GM19395 (cell line): ENCODE measurements around the gene LCN2.

Experiments
- ATAC-seq: cut with Tn5 transposase; IDR thresholded peaks from one replicate; pipeline ENCODE4 v1.9.1; 2021; ENCODE audit warnings: mild to moderate bottlenecking, moderate library complexity; ENCODE audit not compliant: unreplicated experiment

LCN2 gene

DNA sequence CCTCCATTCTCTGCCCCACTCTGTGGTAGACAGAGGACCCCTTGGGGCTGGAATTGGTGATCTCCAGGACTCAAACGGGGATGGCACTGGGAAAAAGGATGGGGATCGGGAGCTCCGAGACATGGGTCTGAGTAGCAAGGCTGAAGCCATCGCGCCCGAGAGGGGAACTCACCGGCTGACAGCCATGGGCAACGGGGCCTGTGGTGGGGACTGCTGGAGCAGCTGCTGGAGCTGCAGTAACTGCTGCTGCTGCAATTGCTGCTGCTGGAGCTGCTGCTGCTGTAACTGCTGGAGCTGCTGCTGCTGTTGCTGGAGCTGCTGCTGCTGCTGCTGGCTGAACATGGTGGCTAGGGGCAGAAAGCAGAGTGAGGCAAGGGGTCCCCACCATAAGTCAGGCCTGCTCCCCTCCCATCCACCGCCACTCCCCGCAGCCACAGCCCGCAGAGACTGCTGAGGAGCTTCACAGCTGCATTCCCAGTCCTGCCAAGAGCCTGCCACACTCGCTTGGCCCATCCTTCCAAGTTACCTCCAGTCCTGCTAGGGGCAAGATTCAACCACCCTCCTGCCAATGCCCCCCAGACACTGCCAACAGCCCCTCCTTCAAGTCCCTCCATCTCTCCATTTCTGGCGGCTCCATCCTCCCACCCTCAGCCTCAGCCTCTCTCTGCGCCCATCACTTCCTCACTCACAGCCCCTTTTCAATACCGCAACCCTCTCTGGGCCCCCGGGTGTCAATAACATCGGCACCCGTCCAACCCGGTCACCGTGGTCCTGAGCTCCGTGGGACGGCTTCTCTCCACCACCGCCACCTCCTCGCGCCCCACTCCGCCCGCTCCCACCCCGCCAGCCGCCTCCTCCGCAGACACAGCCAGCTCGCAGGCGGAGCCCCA lies 41.5 kb downstream of the LCN2 start:
- peak; percentile 42 for ATAC-seq

DNA sequence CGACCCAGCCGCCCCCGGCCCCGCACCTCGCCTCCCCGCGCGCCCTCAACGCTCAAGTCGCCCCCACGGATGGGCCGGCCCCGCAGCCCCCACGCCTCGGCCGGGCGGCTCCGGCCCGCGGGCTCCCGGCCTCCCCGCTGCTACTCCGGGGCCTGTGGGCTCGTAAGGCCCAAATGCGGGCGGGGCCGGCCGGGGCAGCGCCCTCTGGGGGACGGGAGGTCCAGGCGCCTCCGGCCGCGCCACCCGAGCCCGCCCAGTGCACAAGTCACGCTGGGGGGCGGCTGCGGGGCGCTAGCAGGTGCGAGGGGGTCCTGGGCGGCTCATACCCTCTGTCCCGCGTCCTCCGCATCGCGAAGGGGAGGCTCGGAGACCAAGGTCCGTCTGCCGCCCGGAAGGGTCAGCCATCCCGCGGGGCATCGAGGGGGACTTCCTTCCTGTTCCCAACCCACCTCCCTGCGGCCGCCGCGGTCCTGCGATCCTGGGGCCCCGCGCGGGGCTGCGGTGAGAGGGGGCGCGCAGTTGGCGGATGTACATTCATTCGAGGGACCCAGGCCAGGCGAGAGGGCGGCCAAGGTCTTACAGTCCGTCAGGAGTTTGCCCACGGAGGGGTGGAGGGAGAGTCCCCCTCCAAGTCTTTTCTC lies 42.3 kb downstream of the LCN2 start, which contains the start of gene CIZ1:
Gene CIZ1, minus strand, starts transcription at position 167 of the 641 bp plus-strand sequence. CDS start 715 bp downstream, outside the sequence.
- ATAC-seq = peak; percentile 78

DNA sequence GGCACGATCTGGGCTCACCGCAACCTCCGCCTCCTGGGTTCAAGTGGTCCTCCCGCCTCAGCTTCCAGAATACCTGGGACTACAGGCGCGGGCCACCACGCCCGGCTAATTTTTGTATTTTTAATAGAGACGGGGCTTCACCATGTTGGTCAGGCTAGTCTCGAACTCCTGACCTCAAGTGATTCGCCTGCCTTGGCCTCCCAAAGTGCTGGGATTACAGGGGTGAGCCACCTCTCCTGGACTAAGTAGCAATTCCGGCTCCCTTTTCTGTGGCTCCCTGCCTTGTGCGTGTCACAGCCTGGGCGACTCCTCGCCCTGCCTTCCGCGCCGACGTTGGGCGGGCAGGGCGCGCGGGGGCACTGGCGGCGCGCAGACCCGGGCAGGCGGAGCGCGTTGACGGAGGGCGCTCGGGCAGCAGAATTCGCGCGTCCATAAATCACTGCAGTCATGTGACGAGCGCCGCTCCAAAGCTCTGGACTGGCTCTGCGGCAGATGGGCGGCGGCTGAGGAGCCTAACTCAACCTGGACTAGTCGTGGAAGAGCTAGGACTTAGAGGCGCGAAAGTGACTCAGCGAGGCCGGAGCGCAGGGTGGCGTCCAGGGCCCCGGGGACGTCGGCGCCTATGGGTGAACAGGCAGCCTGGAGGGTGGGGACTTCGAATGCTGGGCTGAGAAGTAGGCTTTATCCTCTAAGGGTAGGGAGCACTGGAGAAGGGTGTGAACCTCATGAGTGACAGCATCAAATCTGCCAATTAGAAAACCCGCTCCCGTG lies 43.5 kb downstream of the LCN2 start:
- ATAC-seq = no peak

DNA sequence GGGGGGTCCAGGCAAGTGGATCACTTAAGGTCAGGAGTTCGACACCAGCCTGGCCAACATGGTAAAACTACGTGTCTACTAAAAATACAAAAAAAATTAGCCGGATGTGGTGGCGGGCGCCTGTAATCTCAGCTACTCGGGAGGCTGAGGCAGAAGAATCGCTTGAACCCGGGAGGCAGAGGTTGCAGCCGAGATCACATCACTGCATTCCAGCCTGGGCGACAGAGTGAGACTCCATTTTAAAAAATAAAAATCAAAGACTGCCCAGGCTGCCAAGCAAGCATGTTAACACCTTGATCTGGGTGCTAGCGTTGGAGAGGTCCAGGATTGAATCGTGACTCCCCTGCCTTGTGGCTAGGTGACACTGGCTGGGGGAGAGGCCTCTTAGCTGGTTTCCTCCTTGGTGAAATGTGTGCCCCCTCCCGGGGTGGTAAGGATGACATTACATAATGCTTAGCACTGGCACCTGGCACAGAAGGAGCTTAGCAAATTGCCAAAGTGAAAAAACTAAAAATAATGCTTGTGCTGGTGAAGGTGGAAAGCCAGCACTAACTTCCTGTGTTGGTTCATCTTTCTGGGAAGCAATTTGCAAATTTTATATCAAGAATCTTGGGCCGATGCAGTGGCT lies 44.3 kb downstream of the LCN2 start:
- ATAC-seq = no peak

DNA sequence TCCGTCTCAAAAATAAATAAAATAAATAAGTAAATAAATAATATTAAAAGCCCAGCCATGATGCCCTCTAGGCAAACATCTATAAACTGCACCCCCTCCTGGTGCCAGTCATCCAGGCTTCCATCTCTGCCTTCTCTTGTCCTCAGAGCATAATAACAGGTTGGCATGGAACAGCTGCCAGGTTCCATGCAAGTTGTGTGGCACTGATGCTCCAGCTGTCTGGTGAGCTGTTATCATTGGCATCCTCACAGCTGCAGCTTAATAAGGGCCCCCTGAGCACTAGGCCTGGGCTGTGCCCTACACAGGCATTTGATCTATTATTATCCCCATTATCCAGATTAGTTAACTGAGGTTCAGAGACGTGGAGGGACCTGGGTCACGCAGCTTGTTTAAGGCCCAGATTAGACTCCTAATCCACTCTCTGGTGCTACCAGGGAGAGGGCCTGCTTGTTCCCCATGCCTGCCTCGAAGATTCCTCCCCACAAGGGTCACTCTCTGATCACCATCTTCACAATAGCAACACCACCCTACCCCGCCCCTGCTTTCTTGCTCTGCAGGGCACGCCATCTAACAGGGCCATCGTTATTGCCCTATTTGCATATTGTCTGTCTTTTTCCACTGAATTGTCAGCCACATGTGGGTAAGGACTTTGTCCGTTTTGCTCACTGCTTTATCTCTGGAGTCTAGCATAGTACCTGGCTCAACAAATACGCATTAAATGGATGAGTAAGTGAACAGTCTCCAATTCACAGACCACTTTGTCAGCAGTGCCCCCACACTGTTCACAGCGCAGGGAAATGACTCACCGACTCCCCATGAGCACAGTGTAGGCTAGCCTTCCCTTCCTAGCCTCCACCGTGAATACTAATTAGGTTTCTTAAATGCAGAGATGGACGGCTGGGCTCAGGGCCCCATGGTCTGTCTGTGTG lies 52.5 kb downstream of the LCN2 start:
- ATAC-seq = no peak

DNA sequence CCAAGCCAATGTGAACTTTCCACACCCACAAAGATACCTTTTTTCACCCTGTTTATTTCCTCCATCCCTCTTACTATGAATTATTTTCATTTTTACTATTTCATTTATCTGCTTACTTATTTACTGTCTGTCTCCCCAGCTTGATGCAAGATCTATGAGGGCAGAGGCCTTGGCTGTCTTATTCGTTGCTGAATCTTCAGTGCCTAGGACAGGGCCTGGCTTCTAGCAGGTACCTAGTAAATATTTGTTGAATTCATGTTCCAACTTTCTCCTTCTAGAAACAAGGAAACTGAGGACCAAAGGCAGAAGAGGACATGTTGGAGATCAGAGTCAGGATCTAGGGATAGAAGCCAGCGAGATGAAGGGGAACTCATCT lies 53.4 kb downstream of the LCN2 start:
- no peak for ATAC-seq
